H1 (cell line): Measurements from ENCODE around the gene CPM. TPM values are rescaled to one million over a fixed set of nuclear protein-coding genes. Genes with fewer than 3 reads are reported as not detected.

ENCODE experiments used
- CTCF ChIA-PET: fragments of 300-600 bp; sonication (Branson Sonifier 250); formaldehyde crosslinking; loops from one replicate; lab custom pipeline; 2021; ENCODE audit not compliant: partially characterized antibody; lab: Charles Lee
- POLR2A ChIA-PET: fragments of 300-600 bp; sonication (Branson Sonifier 250); formaldehyde crosslinking; loops from one replicate; lab custom pipeline; 2021; ENCODE audit warnings: inconsistent platforms; ENCODE audit not compliant: partially characterized antibody; lab: Charles Lee
- DNase-seq, 2 experiments: peaks; one replicate each; pipeline versions ENCODE4 v3.0.0 to v3.0.0-alpha.2; 2010 to 2022; ENCODE audit warnings: low spot score in 2 of 2, low read depth in 1 of 2, mixed read lengths in 1 of 2
- FAIRE-seq: peaks from 2 replicates; lab custom pipeline; 2011; peaks lifted over from hg19 to GRCh38; lab: Jason Lieb, UNC
- H2AFZ ChIP-seq: 2 replicates; pipeline ENCODE4 v1.8.1; 2012; ENCODE audit warnings: low read length, inconsistent platforms
- H2AK5ac ChIP-seq: 2 replicates; pipeline ENCODE4 v1.6.1; 2013; ENCODE audit warnings: low read depth, low read length
- H2BK120ac ChIP-seq: replicated peaks from 2 replicates; pipeline ENCODE3; 2013; ENCODE audit warnings: low read depth, low read length, inconsistent platforms
- H2BK12ac ChIP-seq: 2 replicates; pipeline ENCODE4 v1.6.1; 2013; ENCODE audit warnings: low read depth, low read length
- H2BK15ac ChIP-seq: 2 replicates; pipeline ENCODE4 v1.6.1; 2013; ENCODE audit warnings: low read length
- H2BK20ac ChIP-seq: 2 replicates; pipeline ENCODE4 v1.6.1; 2013; ENCODE audit warnings: low read length
- H2BK5ac ChIP-seq: 2 replicates; pipeline ENCODE4 v1.6.1; 2013; ENCODE audit warnings: low read depth, low read length
- H3K14ac ChIP-seq: 2 replicates; pipeline ENCODE4 v1.6.1; 2013; ENCODE audit warnings: inconsistent platforms; ENCODE audit not compliant: insufficient read length
- H3K18ac ChIP-seq: 2 replicates; pipeline ENCODE4 v1.6.1; 2013; ENCODE audit warnings: low read length; ENCODE audit errors: extremely low read depth
- H3K23ac ChIP-seq: 2 replicates; pipeline ENCODE4 v1.6.1; 2013; ENCODE audit warnings: inconsistent platforms; ENCODE audit not compliant: insufficient read length
- H3K23me2 ChIP-seq: 2 replicates; pipeline ENCODE4 v1.6.1; 2013; ENCODE audit warnings: low read depth, low read length
- H3K27ac ChIP-seq: 2 replicates; pipeline ENCODE4 v1.6.1; 2011; ENCODE audit warnings: low read depth, low read length, inconsistent platforms
- H3K27me3 ChIP-seq, 4 experiments: replicated peaks in 1 of 4; 1 replicate in 1 of 4; 2 replicates in 3 of 4; pipeline versions ENCODE4 v1.6.1 to v1.8.1; 2011 to 2013; ENCODE audit warnings: low read length in 3 of 4, mild to moderate bottlenecking in 3 of 4, inconsistent platforms in 2 of 4, mixed read lengths in 2 of 4, moderate library complexity in 1 of 4; ENCODE audit not compliant: control insufficient read depth in 3 of 4, insufficient read depth in 3 of 4; ENCODE audit errors: extremely low read depth in 1 of 4
- H3K36me3 ChIP-seq, 4 experiments: 2 replicates each; pipeline versions ENCODE4 v1.6.1 to v1.8.1; 2011 to 2013; ENCODE audit warnings: mild to moderate bottlenecking in 4 of 4, low read length in 3 of 4, moderate library complexity in 2 of 4, control low read depth in 1 of 4, inconsistent platforms in 1 of 4; ENCODE audit not compliant: insufficient read depth in 4 of 4, control insufficient read depth in 2 of 4
- H3K4ac ChIP-seq: replicated peaks from 2 replicates; pipeline ENCODE3; 2013; ENCODE audit warnings: low read length, low read depth, mixed read lengths, inconsistent platforms; ENCODE audit not compliant: insufficient read length
- H3K4me1 ChIP-seq, 4 experiments: replicated peaks in 1 of 4; 1 replicate in 1 of 4; 2 replicates in 3 of 4; pipeline versions ENCODE4 v1.6.1 to v1.8.1; 2011 to 2013; ENCODE audit warnings: low read length in 3 of 4, inconsistent platforms in 2 of 4, mixed read lengths in 1 of 4; ENCODE audit not compliant: insufficient read depth in 4 of 4, control insufficient read depth in 3 of 4
- H3K4me2 ChIP-seq, 2 experiments: 2 replicates each; pipeline versions ENCODE4 v1.6.1 to v1.8.1; 2011 to 2013; ENCODE audit warnings: low read depth in 2 of 2, low read length in 2 of 2, control low read depth in 1 of 2, inconsistent platforms in 1 of 2, mild to moderate bottlenecking in 1 of 2; ENCODE audit not compliant: insufficient read depth in 1 of 2
- H3K4me3 ChIP-seq, 4 experiments: fragments of 200-600, 300-600 bp in 1 of 4; sonication (generic), shearing (Covaris generic), sonication (Bioruptor Twin) in 1 of 4; 2 replicates each; pipeline versions ENCODE4 v1.5.1 to v1.8.1; 2011 to 2016; ENCODE audit warnings: low read length in 4 of 4, low read depth in 3 of 4, control low read depth in 2 of 4, inconsistent platforms in 2 of 4, mild to moderate bottlenecking in 2 of 4, mixed read lengths in 1 of 4, moderate library complexity in 1 of 4; ENCODE audit not compliant: insufficient read depth in 2 of 4; ENCODE audit errors: extremely low read depth in 1 of 4
- H3K56ac ChIP-seq: replicated peaks from 2 replicates; pipeline ENCODE3; 2013; ENCODE audit warnings: low read depth, mild to moderate bottlenecking, mixed read lengths, low read length, inconsistent platforms; ENCODE audit not compliant: insufficient read length
- H3K79me1 ChIP-seq: 2 replicates; pipeline ENCODE4 v1.6.1; 2013; ENCODE audit warnings: low read depth, low read length, control low read depth
- H3K79me2 ChIP-seq, 2 experiments: 2 replicates each; pipeline versions ENCODE4 v1.6.1 to v1.8.1; 2012 to 2013; ENCODE audit warnings: low read length in 2 of 2, mild to moderate bottlenecking in 2 of 2, inconsistent platforms in 1 of 2; ENCODE audit not compliant: insufficient read depth in 2 of 2, control insufficient read depth in 1 of 2
- H3K9ac ChIP-seq, 4 experiments: replicated peaks in 1 of 4; 1 replicate in 1 of 4; 2 replicates in 3 of 4; pipeline versions ENCODE4 v1.6.1 to v1.8.1; 2011 to 2013; ENCODE audit warnings: low read depth in 3 of 4, low read length in 3 of 4, control low read depth in 2 of 4, mild to moderate bottlenecking in 2 of 4, moderate library complexity in 2 of 4, inconsistent platforms in 1 of 4; ENCODE audit errors: extremely low read depth in 1 of 4
- H3K9me3 ChIP-seq, 2 experiments: 2 replicates each; pipeline versions ENCODE4 v1.6.1 to v1.8.1; 2012 to 2013; ENCODE audit warnings: mild to moderate bottlenecking in 2 of 2, moderate library complexity in 2 of 2, control low read depth in 1 of 2, inconsistent platforms in 1 of 2, low read depth in 1 of 2, low read length in 1 of 2, mixed read lengths in 1 of 2; ENCODE audit not compliant: insufficient read depth in 2 of 2
- H4K20me1 ChIP-seq, 2 experiments: replicated peaks in 1 of 2; 2 replicates each; pipeline versions ENCODE3 to v1.8.1; 2011 to 2013; ENCODE audit warnings: inconsistent platforms in 2 of 2, low read length in 2 of 2, mild to moderate bottlenecking in 1 of 2; ENCODE audit not compliant: insufficient read depth in 2 of 2, control insufficient read depth in 1 of 2
- H4K5ac ChIP-seq: 2 replicates; pipeline ENCODE4 v1.6.1; 2013; ENCODE audit warnings: low read length, low read depth, mixed read lengths, inconsistent platforms; ENCODE audit not compliant: insufficient read length
- H4K8ac ChIP-seq: 2 replicates; pipeline ENCODE4 v1.8.0; 2013; ENCODE audit warnings: mild to moderate bottlenecking, moderate library complexity, low read length, inconsistent platforms; ENCODE audit not compliant: insufficient read depth; ENCODE audit errors: extremely low read depth
- H4K91ac ChIP-seq: replicated peaks from 2 replicates; pipeline ENCODE3; 2013; ENCODE audit warnings: low read length, mixed read lengths, inconsistent platforms; ENCODE audit not compliant: insufficient read length
- BCL11A ChIP-seq, 2 experiments: IDR thresholded peaks; one replicate each; pipeline ENCODE4 v1.6.1; 2011; ENCODE audit warnings: low read depth in 2 of 2, low read length in 2 of 2, mild to moderate bottlenecking in 2 of 2
- CBX8 ChIP-seq: fragments of 300-800, 300-1000 bp; sonication (generic); IDR thresholded peaks from 2 replicates; pipeline ENCODE4 v1.7.1; 2016; ENCODE audit warnings: low read depth, low read length, borderline replicate concordance
- CHD2 ChIP-seq: IDR thresholded peaks from 2 replicates; pipeline ENCODE4 v1.6.1; 2012; ENCODE audit warnings: low read length, improper control_type of control experiment
- EZH2 ChIP-seq: fragments of 200-600 bp; sonication (generic); IDR thresholded peaks from 2 replicates; pipeline ENCODE4 v1.7.1; 2012; ENCODE audit warnings: low read depth, mild to moderate bottlenecking, moderate library complexity, low read length, inconsistent platforms; ENCODE audit not compliant: severe bottlenecking
- GTF2F1 ChIP-seq: IDR thresholded peaks from 2 replicates; pipeline ENCODE4 v1.6.1; 2012; ENCODE audit warnings: low read depth, low read length, improper control_type of control experiment, borderline replicate concordance
- RFX5 ChIP-seq: IDR thresholded peaks from 2 replicates; pipeline ENCODE4 v1.6.1; 2011; ENCODE audit warnings: low read depth, low read length, improper control_type of control experiment, borderline replicate concordance
- SIRT6 ChIP-seq: IDR thresholded peaks from one replicate; pipeline ENCODE4 v1.7.1; 2012; ENCODE audit warnings: low read length, inconsistent platforms
- SP1 ChIP-seq: IDR thresholded peaks from 2 replicates; pipeline ENCODE4 v1.6.1; 2011; ENCODE audit warnings: low read depth, low read length
- TAF1 ChIP-seq: IDR thresholded peaks from 2 replicates; pipeline ENCODE4 v1.6.1; 2011; ENCODE audit warnings: mild to moderate bottlenecking, low read depth, low read length
- TAF7 ChIP-seq: optimal IDR thresholded peaks from 2 replicates; pipeline ENCODE3; 2011; ENCODE audit warnings: low read depth, mild to moderate bottlenecking, inconsistent platforms, low read length, moderate library complexity, borderline replicate concordance
- TBP ChIP-seq: IDR thresholded peaks from 2 replicates; pipeline ENCODE4 v1.6.1; 2011; ENCODE audit warnings: low read depth, low read length, improper control_type of control experiment
- WGBS, 2 experiments: shearing (Covaris generic) in 1 of 2; methylation state at CpG; one replicate each; pipeline versions ENCODE4 v1.1.6 to v1.1.7; 2013 to 2015; ENCODE audit warnings: low lambda C conversion rate in 2 of 2, mixed read lengths in 2 of 2, inconsistent platforms in 1 of 2, low coverage in 1 of 2, missing lambda C conversion rate in 1 of 2; ENCODE audit not compliant: insufficient replicate concordance in 2 of 2, insufficient coverage in 1 of 2, insufficient read length in 1 of 2; ENCODE audit errors: extremely low coverage in 1 of 2, missing lambda C conversion rate in 1 of 2; 5-methylcytosine and 5-hydroxymethylcytosine counted together
- polyA plus RNA-seq, 7 experiments: library from polyadenylated mRNA; depleted of rRNA in 3 of 7; stranded (reverse) in 5 of 7; unstranded in 2 of 7; fragments of >200 nt in 5 of 7; fragments of 200-250 nt in 2 of 7; gene quantifications; 1 replicate in 5 of 7; 2 replicates in 1 of 7; 4 replicates in 1 of 7; pipeline versions ENCODE4 v1.2.1 to v1.2.3, GENCODE V29; 2011 to 2013; ENCODE audit warnings: missing spikeins in 2 of 7, mixed read lengths in 2 of 7
- total RNA-seq: library from RNA; stranded (reverse); fragmentation: NEBNext Ultra II Directional; extraction: Animal tissue kit (Norgen Biotek cat#: 25700); gene quantifications from 2 replicates; pipeline ENCODE4 v1.2.1, GENCODE V29; 2021
- TF ChIP-seq, protein P1 (sequence below), 3 experiments: IDR thresholded peaks; 1 replicate in 2 of 3; 2 replicates in 1 of 3; pipeline versions ENCODE4 v1.5.1 to v1.6.1; 2011; ENCODE audit warnings: low read length in 3 of 3, mild to moderate bottlenecking in 3 of 3, inconsistent platforms in 2 of 3, low read depth in 1 of 3, moderate library complexity in 1 of 3; ENCODE audit not compliant: insufficient read depth in 1 of 3; ENCODE audit errors: control extremely low read depth in 1 of 3

Gene CPM
- total and polyA plus RNA-seq, 2 of the 8 experiments (the other 6 are each of a cell fraction or from before 2014, with no cell fraction given): 0.33 to 3.1 TPM

DNA sequence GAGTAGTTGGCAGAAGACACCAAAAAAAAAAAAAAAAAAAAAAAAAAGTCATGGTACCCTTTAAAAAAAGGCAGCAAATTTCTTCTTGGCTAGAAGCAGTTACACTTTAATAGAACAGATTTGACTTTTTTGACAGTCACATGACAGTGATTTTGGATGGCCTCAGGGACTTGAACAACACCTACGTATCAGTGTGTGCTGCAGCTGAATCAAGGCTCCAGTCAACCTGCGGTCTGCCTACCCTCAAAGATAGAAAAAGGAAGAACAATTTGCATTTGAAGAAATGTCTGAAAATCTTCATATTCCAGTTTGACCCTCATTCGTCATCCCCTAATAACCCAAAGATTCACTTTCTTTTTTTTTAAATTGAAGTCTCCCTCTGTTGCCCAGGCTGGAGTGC lies 71.1 kb downstream of the CPM start:
- Histone ChIP-seq H3K56ac (no peak overlapping the region), H3K79me1 (no peaks in the 10 kb centered on the region), H3K4me3 (no peak overlapping the region), H3K23me2 (no peaks in the 10 kb centered on the region; the same call in 1 of the 2 replicates), H4K20me1 (no peaks in the 10 kb centered on the region), H3K23ac (no peak overlapping the region), H2BK12ac (no peak overlapping the region), H2BK20ac (no peak overlapping the region), H3K79me2 (no peaks in the 10 kb centered on the region), H3K36me3 (no peaks in the 10 kb centered on the region), H3K27me3 (no peaks in the 10 kb centered on the region), H4K8ac (no peak overlapping the region; the same call in 1 of the 2 replicates), H3K4me1 (no peaks in the 10 kb centered on the region; a peak in 1 of 7 replicates), H2BK5ac (no peak overlapping the region), H2BK15ac (no peak overlapping the region), H3K9me3 (no peaks in the 10 kb centered on the region), H3K14ac (no peak overlapping the region), H2AK5ac (no peak overlapping the region), H4K5ac (no peak overlapping the region), H2AFZ (no peak overlapping the region), H3K27ac (no peak overlapping the region), H3K18ac (no peak overlapping the region), H3K9ac (no peak overlapping the region), H3K4me2 (no peak overlapping the region), H2BK120ac (no peak overlapping the region), H4K91ac (no peak overlapping the region), H3K4ac (no peak overlapping the region)
- FAIRE-seq: no peak
- no peak for DNase-seq
- CTCF ChIA-PET: interaction anchor here (1.2 to 2.6 kb wide), 2 partner anchors 11 to 208 kb away, joined by 9 read pairs; no protein-coding TSS in a partner anchor
- WGBS, 2 experiments: 100% methylated on average over 3 of the region's 3 CpGs; no CpG with 5 or more reads in 1 of the 2 experiments
- POLR2A ChIA-PET: no interaction called here
- TF ChIP-seq CHD2 (no peak), SP1 (no peak), RFX5 (no peak), TAF7 (no peak), TBP (no peak), EZH2 (no peak), TAF1 (no peak), CBX8 (no peak), SIRT6 (no peak), BCL11A (IDR thresholded peaks at IDR 0.05; ENCODE audit: low read depth in 2 of 2, low read length in 2 of 2) (no peak), GTF2F1 (no peak)
- TF ChIP-seq, protein P1, sequence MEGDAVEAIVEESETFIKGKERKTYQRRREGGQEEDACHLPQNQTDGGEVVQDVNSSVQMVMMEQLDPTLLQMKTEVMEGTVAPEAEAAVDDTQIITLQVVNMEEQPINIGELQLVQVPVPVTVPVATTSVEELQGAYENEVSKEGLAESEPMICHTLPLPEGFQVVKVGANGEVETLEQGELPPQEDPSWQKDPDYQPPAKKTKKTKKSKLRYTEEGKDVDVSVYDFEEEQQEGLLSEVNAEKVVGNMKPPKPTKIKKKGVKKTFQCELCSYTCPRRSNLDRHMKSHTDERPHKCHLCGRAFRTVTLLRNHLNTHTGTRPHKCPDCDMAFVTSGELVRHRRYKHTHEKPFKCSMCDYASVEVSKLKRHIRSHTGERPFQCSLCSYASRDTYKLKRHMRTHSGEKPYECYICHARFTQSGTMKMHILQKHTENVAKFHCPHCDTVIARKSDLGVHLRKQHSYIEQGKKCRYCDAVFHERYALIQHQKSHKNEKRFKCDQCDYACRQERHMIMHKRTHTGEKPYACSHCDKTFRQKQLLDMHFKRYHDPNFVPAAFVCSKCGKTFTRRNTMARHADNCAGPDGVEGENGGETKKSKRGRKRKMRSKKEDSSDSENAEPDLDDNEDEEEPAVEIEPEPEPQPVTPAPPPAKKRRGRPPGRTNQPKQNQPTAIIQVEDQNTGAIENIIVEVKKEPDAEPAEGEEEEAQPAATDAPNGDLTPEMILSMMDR (IDR thresholded peaks at IDR 0.05; ENCODE audit: control extremely low read depth in 1 of 3, insufficient read depth in 1 of 3, low read depth in 1 of 3, low read length in 3 of 3): no peak
